ENCODE measurements around the gene KHK.
"Not testable (repeated sequence)": the region's sequence is repeated elsewhere in the genome, so short reads cannot be mapped to it uniquely, and the experiment has no call there.

- not testable (repeated sequence) for TF ChIP-seq CTCF (IDR thresholded peaks at IDR 0.05; ENCODE audit: insufficient read depth, low read length); POLR2AphosphoS5 (IDR thresholded peaks at IDR 0.05; ENCODE audit: low read depth); GABPA (IDR thresholded peaks at IDR 0.05; ENCODE audit: low read depth)
Observed at GRCh38 chr2:27111392-27112078, 25.0 kb downstream of the KHK start.

Measured in HL-60 (cell line).